Measurements from ENCODE around the gene DIPK1C.

DNA sequence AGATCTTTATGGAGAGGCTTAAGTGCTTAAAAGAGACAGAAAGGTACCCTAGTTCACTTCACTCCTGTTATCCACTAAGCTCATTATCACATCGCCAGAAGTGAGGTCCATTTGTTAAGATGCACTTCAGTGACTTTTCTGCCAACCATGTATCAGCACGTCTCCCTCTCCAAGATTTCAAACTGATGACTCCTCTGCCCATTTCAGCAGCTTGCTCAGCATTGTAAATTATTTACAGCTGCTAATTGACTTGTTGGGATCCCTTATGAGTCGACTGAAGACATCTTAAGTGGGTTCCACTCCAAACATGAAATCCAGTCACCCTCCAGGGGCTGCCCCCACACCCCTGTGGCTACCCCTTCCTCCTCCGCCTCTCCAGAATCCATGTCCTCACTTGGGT lies 37.3 kb downstream of the DIPK1C start:
- TF ChIP-seq, protein P1, sequence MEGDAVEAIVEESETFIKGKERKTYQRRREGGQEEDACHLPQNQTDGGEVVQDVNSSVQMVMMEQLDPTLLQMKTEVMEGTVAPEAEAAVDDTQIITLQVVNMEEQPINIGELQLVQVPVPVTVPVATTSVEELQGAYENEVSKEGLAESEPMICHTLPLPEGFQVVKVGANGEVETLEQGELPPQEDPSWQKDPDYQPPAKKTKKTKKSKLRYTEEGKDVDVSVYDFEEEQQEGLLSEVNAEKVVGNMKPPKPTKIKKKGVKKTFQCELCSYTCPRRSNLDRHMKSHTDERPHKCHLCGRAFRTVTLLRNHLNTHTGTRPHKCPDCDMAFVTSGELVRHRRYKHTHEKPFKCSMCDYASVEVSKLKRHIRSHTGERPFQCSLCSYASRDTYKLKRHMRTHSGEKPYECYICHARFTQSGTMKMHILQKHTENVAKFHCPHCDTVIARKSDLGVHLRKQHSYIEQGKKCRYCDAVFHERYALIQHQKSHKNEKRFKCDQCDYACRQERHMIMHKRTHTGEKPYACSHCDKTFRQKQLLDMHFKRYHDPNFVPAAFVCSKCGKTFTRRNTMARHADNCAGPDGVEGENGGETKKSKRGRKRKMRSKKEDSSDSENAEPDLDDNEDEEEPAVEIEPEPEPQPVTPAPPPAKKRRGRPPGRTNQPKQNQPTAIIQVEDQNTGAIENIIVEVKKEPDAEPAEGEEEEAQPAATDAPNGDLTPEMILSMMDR (conservative IDR thresholded peaks at IDR 0.05 in 1 of 2, IDR thresholded peaks at IDR 0.05 in 1 of 2; ENCODE audit: low read depth in 1 of 2, low read length in 2 of 2) = no peak
- no peak for TF ChIP-seq EZH2 (IDR thresholded peaks at IDR 0.05; ENCODE audit: low read length, missing control alignments)

All from fibroblast of lung (primary cell).